Measurements from ENCODE around the gene CCL19. TPM values are rescaled to one million over a fixed set of nuclear protein-coding genes. Genes with fewer than 3 reads are reported as not detected.

CCL19 gene
- total and polyA plus RNA-seq, 2 donors (not counting 3 experiments of a cell fraction or from before 2014, with no cell fraction given), result not detected

- Histone ChIP-seq H3K4me2 (ENCODE audit: insufficient read depth, low read length) (no peak overlapping the region), H3K36me3 (ENCODE audit: control insufficient read depth in 2 of 2, extremely low read depth in 1 of 2, insufficient read depth in 2 of 2, low read length in 2 of 2) (no peaks in the 10 kb centered on the region), H3K27me3 (ENCODE audit: control insufficient read depth in 2 of 2, insufficient read depth in 2 of 2, low read length in 2 of 2) (peaks cover 15 to 22% of the 10 kb centered on the region in 2 experiments), H4K20me1 (replicated peaks; ENCODE audit: control insufficient read depth, extremely low read depth, insufficient read depth, low read length) (no peaks in the 10 kb centered on the region), H3K27ac (ENCODE audit: insufficient read depth, low read depth, low read length) (no peak overlapping the region), H3K9me1 (replicated peaks; ENCODE audit: control insufficient read depth, extremely low read depth, insufficient read depth, low read length) (no peaks in the 10 kb centered on the region), H3K9ac (replicated peaks; ENCODE audit: extremely low read depth, insufficient read depth, low read length) (no peak overlapping the region), H3K79me2 (ENCODE audit: control insufficient read depth, insufficient read depth, low read length) (no peaks in the 10 kb centered on the region), H2AFZ (ENCODE audit: low read depth, low read length) (no peak overlapping the region), H3K4me1 (ENCODE audit: control insufficient read depth, extremely low read depth, insufficient read depth, low read length) (no peaks in the 10 kb centered on the region), H3K4me3 (replicated peaks in 1 of 3; ENCODE audit: insufficient read depth in 1 of 3, low read depth in 1 of 3, low read length in 3 of 3) (no peak overlapping the region), H3K9me3 (replicated peaks; ENCODE audit: control insufficient read depth, insufficient read depth, low read length) (no peaks in the 10 kb centered on the region)
- TF ChIP-seq GATA2 (IDR thresholded peaks at IDR 0.05; ENCODE audit: insufficient read depth, insufficient read length, low read depth, low read length) (no peak), MAX (IDR thresholded peaks at IDR 0.05; ENCODE audit: insufficient read depth, insufficient read length) (no peak), FOS (IDR thresholded peaks at IDR 0.05; ENCODE audit: borderline replicate concordance, insufficient read depth, low read length) (no peak)
- no TSS peak for BruUV-seq (replicated peaks)
- POLR2A ChIA-PET, result no interaction called here
- no peak for DNase-seq (ENCODE audit: low read depth, low spot score)
- dilution Hi-C loops (cut with MboI; ENCODE audit: extremely low pct_ligation_motif_present, low sequenced_read_pairs), result no loop called here
- FAIRE-seq, result no peak
- intact Hi-C loops (cut with micrococcal nuclease), result no loop called here
- CTCF ChIA-PET, result interaction anchor here (1.2 to 5.0 kb wide), 2 partner anchors 12 to 39 kb away, joined by 4 to 26 read pairs; no protein-coding TSS in a partner anchor
These were observed 22.9 kb upstream of the CCL19 start for GRCh38 chr9:34714007-34714406.

GRCh38 chr9:34712140-34712539, 21.1 kb upstream of the CCL19 start:
- POLR2A ChIA-PET, result no interaction called here

More at GRCh38 chr9:34712140-34712539, 21.1 kb upstream of the CCL19 start:
- H3K36me3 ChIP-seq (ENCODE audit: control insufficient read depth in 2 of 2, extremely low read depth in 1 of 2, insufficient read depth in 2 of 2, low read length in 2 of 2), result no peaks in the 10 kb centered on the region
- H3K9me3 ChIP-seq (replicated peaks; ENCODE audit: control insufficient read depth, insufficient read depth, low read length), result no peaks in the 10 kb centered on the region
- no TSS peak for BruUV-seq (replicated peaks)
- dilution Hi-C loops (cut with MboI; ENCODE audit: extremely low pct_ligation_motif_present, low sequenced_read_pairs), result no loop called here
- H3K27ac ChIP-seq (ENCODE audit: insufficient read depth, low read depth, low read length), result no peak overlapping the region
- no peak for TF ChIP-seq JUN (IDR thresholded peaks at IDR 0.05; ENCODE audit: borderline replicate concordance, insufficient read depth, insufficient read length, low read depth)
- no peak for TF ChIP-seq CTCF (IDR thresholded peaks at IDR 0.05; ENCODE audit: extremely low read depth in 1 of 2, insufficient read depth in 1 of 2, low read depth in 1 of 2, low read length in 2 of 2)
- no peak for TF ChIP-seq GATA2 (IDR thresholded peaks at IDR 0.05; ENCODE audit: insufficient read depth, insufficient read length, low read depth, low read length)
- no peak for TF ChIP-seq POLR2A (IDR thresholded peaks at IDR 0.05; ENCODE audit: low read depth, low read length)
- TF ChIP-seq MAX (IDR thresholded peaks at IDR 0.05; ENCODE audit: insufficient read depth, insufficient read length), result no peak
- no peak for TF ChIP-seq POLR2AphosphoS5 (IDR thresholded peaks at IDR 0.05; ENCODE audit: insufficient read depth, low read depth, low read length)
- no peak for TF ChIP-seq MYC (IDR thresholded peaks at IDR 0.05; ENCODE audit: low read depth, low read length)
- TF ChIP-seq EZH2 (IDR thresholded peaks at IDR 0.05; ENCODE audit: borderline replicate concordance, low read depth, low read length, severe bottlenecking), result no peak
- TF ChIP-seq FOS (IDR thresholded peaks at IDR 0.05; ENCODE audit: borderline replicate concordance, insufficient read depth, low read length), result no peak
- FAIRE-seq (no peak), DNase-seq (ENCODE audit: low read depth, low spot score) (no peak)
- no peak overlapping the region for H2AFZ ChIP-seq (ENCODE audit: low read depth, low read length)
- H3K79me2 ChIP-seq (ENCODE audit: control insufficient read depth, insufficient read depth, low read length), result no peaks in the 10 kb centered on the region
- intact Hi-C loops (cut with micrococcal nuclease), result no loop called here
- peaks cover 17 to 22% of the 10 kb centered on the region in 2 experiments for H3K27me3 ChIP-seq (ENCODE audit: control insufficient read depth in 2 of 2, insufficient read depth in 2 of 2, low read length in 2 of 2)
- H3K4me3 ChIP-seq (replicated peaks in 1 of 3; ENCODE audit: insufficient read depth in 1 of 3, low read depth in 1 of 3, low read length in 3 of 3), result no peak overlapping the region
- H3K4me2 ChIP-seq (ENCODE audit: insufficient read depth, low read length), result no peak overlapping the region
- H4K20me1 ChIP-seq (replicated peaks; ENCODE audit: control insufficient read depth, extremely low read depth, insufficient read depth, low read length), result no peaks in the 10 kb centered on the region
- no peaks in the 10 kb centered on the region for H3K4me1 ChIP-seq (ENCODE audit: control insufficient read depth, extremely low read depth, insufficient read depth, low read length)
- no peaks in the 10 kb centered on the region for H3K9me1 ChIP-seq (replicated peaks; ENCODE audit: control insufficient read depth, extremely low read depth, insufficient read depth, low read length)
- no peak overlapping the region for H3K9ac ChIP-seq (replicated peaks; ENCODE audit: extremely low read depth, insufficient read depth, low read length)
- CTCF ChIA-PET, result interaction anchor here (5.0 kb wide), 1 partner anchor 10 kb away, joined by 26 read pairs; no protein-coding TSS in a partner anchor

All from endothelial cell of umbilical vein (primary cell).